Astrocyte (in vitro differentiated cells and primary cell): Measurements from ENCODE around the gene SLC17A3. TPM values are rescaled to one million over a fixed set of nuclear protein-coding genes. Genes with fewer than 3 reads are reported as not detected.

Experiments
- DNase-seq: peaks from one replicate; pipeline ENCODE4 v3.0.0-alpha.2; 2010; ENCODE audit warnings: low read depth
- FAIRE-seq: peaks from 2 replicates; lab custom pipeline; 2011; peaks lifted over from hg19 to GRCh38; lab: Jason Lieb, UNC
- H2AFZ ChIP-seq: 2 replicates; pipeline ENCODE4 v1.6.0; 2012; ENCODE audit warnings: low read depth, low read length, inconsistent platforms
- H3K27ac ChIP-seq: 2 replicates; pipeline ENCODE4 v1.5.1; 2011; ENCODE audit warnings: low read depth, low read length, inconsistent platforms
- H3K27me3 ChIP-seq: 2 replicates; pipeline ENCODE4 v1.6.0; 2011; ENCODE audit warnings: low read length, inconsistent platforms; ENCODE audit not compliant: insufficient read depth
- H3K36me3 ChIP-seq: 2 replicates; pipeline ENCODE4 v1.5.1; 2011; ENCODE audit warnings: low read length, inconsistent platforms; ENCODE audit not compliant: insufficient read depth
- H3K4me1 ChIP-seq: 2 replicates; pipeline ENCODE4 v1.5.1; 2011; ENCODE audit warnings: low read length, inconsistent platforms; ENCODE audit not compliant: insufficient read depth
- H3K4me2 ChIP-seq: 2 replicates; pipeline ENCODE4 v1.6.0; 2012; ENCODE audit warnings: low read length, inconsistent platforms
- H3K4me3 ChIP-seq: 2 replicates; pipeline ENCODE4 v1.5.1; 2011; ENCODE audit warnings: low read depth, mild to moderate bottlenecking, low read length, inconsistent platforms; ENCODE audit not compliant: insufficient read depth
- H3K79me2 ChIP-seq: 2 replicates; pipeline ENCODE4 v1.6.0; 2012; ENCODE audit warnings: mild to moderate bottlenecking, low read length, inconsistent platforms; ENCODE audit not compliant: insufficient read depth
- H3K9ac ChIP-seq: 2 replicates; pipeline ENCODE4 v1.6.0; 2012; ENCODE audit warnings: mild to moderate bottlenecking, low read length, inconsistent platforms
- H3K9me3 ChIP-seq: 2 replicates; pipeline ENCODE4 v1.5.1; 2012; ENCODE audit warnings: low read depth, mild to moderate bottlenecking, low read length, inconsistent platforms; ENCODE audit not compliant: insufficient read depth
- H4K20me1 ChIP-seq: 2 replicates; pipeline ENCODE4 v1.6.0; 2012; ENCODE audit warnings: low read length, inconsistent platforms; ENCODE audit not compliant: insufficient read depth
- H3K27ac Mint-ChIP-seq: one replicate; pipeline ENCODE4 v1.8.0; 2021; ENCODE audit warnings: mild to moderate bottlenecking, mixed read lengths; ENCODE audit not compliant: unreplicated experiment
- H3K27me3 Mint-ChIP-seq: one replicate; pipeline ENCODE4 v1.8.0; 2021; ENCODE audit warnings: low read depth, mixed read lengths; ENCODE audit not compliant: unreplicated experiment
- H3K36me3 Mint-ChIP-seq: one replicate; pipeline ENCODE4 v1.8.0; 2021; ENCODE audit warnings: low read depth, mixed read lengths; ENCODE audit not compliant: unreplicated experiment
- H3K4me1 Mint-ChIP-seq: one replicate; pipeline ENCODE4 v1.8.0; 2021; ENCODE audit warnings: low read depth, mixed read lengths; ENCODE audit not compliant: unreplicated experiment
- H3K4me3 Mint-ChIP-seq: one replicate; pipeline ENCODE4 v1.8.0; 2021; ENCODE audit warnings: mild to moderate bottlenecking, moderate library complexity, mixed read lengths; ENCODE audit not compliant: unreplicated experiment
- H3K9me3 Mint-ChIP-seq: one replicate; pipeline ENCODE4 v1.8.0; 2021; ENCODE audit warnings: mild to moderate bottlenecking, mixed read lengths; ENCODE audit not compliant: unreplicated experiment
- EZH2 ChIP-seq: IDR thresholded peaks from 2 replicates; pipeline ENCODE4 v1.6.1; 2012; ENCODE audit warnings: mild to moderate bottlenecking, low read length, inconsistent platforms; ENCODE audit not compliant: insufficient read depth
- total RNA-seq: library from RNA; stranded (reverse); gene quantifications from 2 replicates; pipeline ENCODE4 v1.2.1, GENCODE V29; 2021
- TF ChIP-seq, protein P1 (sequence below): IDR thresholded peaks from 2 replicates; pipeline ENCODE4 v1.5.1; 2011; ENCODE audit warnings: low read depth, mild to moderate bottlenecking, inconsistent platforms, low read length, moderate library complexity; ENCODE audit not compliant: insufficient read depth

Gene SLC17A3
- total RNA-seq, 1 donor from 2014 or later: not detected

DNA sequence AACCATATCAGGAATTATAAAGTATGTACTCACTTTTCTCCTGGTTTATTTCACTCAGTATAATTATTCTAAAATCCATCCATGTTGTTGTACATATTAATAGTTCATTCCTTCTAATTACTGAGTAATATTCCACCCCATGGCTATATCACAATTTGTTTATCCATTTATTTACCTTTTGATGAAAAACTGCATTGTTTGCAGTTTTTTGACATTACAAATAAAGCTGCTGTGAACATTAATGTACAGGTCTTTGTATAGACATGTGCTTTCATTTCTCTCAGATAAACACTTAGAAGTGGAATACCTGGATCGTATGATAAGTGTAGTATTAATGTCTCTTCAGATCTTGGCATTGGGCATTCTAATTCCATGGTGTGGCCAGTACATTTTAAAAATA lies 4.2 kb downstream of the SLC17A3 start:
- FAIRE-seq (no peak), DNase-seq (no peak)
- H3K4me2 ChIP-seq: no peak overlapping the region
- H3K9me3 ChIP-seq: no peaks in the 10 kb centered on the region
- H3K79me2 ChIP-seq: no peaks in the 10 kb centered on the region
- no peaks in the 10 kb centered on the region for H4K20me1 ChIP-seq
- no peak overlapping the region for H3K4me3 ChIP-seq
- no peak overlapping the region for H3K9ac ChIP-seq
- Mint-ChIP-seq H3K27me3 (peaks cover 11% of the 10 kb centered on the region), H3K27ac (no peak overlapping the region), H3K36me3 (no peaks in the 10 kb centered on the region), H3K9me3 (peaks cover 2% of the 10 kb centered on the region), H3K4me3 (no peak overlapping the region), H3K4me1 (no peaks in the 10 kb centered on the region)
- no peak for TF ChIP-seq EZH2
- TF ChIP-seq, protein P1, sequence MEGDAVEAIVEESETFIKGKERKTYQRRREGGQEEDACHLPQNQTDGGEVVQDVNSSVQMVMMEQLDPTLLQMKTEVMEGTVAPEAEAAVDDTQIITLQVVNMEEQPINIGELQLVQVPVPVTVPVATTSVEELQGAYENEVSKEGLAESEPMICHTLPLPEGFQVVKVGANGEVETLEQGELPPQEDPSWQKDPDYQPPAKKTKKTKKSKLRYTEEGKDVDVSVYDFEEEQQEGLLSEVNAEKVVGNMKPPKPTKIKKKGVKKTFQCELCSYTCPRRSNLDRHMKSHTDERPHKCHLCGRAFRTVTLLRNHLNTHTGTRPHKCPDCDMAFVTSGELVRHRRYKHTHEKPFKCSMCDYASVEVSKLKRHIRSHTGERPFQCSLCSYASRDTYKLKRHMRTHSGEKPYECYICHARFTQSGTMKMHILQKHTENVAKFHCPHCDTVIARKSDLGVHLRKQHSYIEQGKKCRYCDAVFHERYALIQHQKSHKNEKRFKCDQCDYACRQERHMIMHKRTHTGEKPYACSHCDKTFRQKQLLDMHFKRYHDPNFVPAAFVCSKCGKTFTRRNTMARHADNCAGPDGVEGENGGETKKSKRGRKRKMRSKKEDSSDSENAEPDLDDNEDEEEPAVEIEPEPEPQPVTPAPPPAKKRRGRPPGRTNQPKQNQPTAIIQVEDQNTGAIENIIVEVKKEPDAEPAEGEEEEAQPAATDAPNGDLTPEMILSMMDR: no peak
- H3K27ac ChIP-seq: no peak overlapping the region
- no peak overlapping the region for H2AFZ ChIP-seq
- H3K27me3 ChIP-seq: no peaks in the 10 kb centered on the region
- H3K4me1 ChIP-seq: no peaks in the 10 kb centered on the region
- no peaks in the 10 kb centered on the region for H3K36me3 ChIP-seq

DNA sequence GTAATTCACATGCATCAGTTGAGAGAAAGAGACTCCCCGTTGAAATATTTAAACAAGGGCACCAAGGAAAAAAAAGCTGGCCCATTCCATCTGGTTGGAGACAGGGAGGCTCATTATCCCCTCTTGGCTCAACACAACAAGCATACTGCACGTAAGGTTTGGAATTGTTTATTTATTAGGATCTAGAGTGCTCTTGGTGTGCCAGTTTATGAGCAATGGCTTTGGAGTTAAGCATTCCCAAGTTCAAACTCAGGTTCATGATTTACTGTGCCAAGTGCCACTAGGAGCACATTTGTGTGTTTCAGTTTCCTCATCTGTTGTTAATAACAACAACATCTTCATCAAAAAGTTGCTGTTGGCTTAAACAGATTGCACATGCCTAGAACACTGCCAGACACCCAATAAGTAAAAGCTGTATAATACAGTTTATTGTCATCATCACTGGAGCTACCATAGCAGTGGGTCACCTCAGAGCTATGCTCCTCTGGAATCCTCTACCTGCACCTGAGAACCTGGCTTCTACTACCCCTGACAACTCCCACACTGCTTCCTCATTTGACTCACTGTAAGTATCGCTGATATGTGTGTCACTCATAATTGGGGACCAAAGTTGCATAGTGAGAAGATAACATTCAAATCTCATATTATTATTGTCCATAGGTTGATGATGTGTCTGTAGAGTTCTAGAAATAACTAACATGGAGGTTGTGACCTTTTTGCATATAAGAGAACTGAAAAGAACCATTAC lies 5.4 kb downstream of the SLC17A3 start:
- peaks cover 17% of the 10 kb centered on the region for H3K27me3 Mint-ChIP-seq
- H3K4me3 Mint-ChIP-seq: no peak overlapping the region
- no peak overlapping the region for H3K27ac Mint-ChIP-seq
- Histone ChIP-seq H4K20me1 (no peaks in the 10 kb centered on the region), H3K27ac (no peak overlapping the region), H3K4me3 (no peak overlapping the region), H3K4me2 (no peak overlapping the region), H3K9ac (no peak overlapping the region), H3K27me3 (no peaks in the 10 kb centered on the region), H3K36me3 (no peaks in the 10 kb centered on the region), H3K4me1 (no peaks in the 10 kb centered on the region), H3K9me3 (no peaks in the 10 kb centered on the region), H2AFZ (no peak overlapping the region), H3K79me2 (no peaks in the 10 kb centered on the region)
- no peaks in the 10 kb centered on the region for H3K4me1 Mint-ChIP-seq
- no peaks in the 10 kb centered on the region for H3K36me3 Mint-ChIP-seq
- FAIRE-seq (no peak), DNase-seq (no peak)
- peaks cover 2% of the 10 kb centered on the region for H3K9me3 Mint-ChIP-seq
- TF ChIP-seq EZH2: no peak
- TF ChIP-seq, protein P1: no peak

DNA sequence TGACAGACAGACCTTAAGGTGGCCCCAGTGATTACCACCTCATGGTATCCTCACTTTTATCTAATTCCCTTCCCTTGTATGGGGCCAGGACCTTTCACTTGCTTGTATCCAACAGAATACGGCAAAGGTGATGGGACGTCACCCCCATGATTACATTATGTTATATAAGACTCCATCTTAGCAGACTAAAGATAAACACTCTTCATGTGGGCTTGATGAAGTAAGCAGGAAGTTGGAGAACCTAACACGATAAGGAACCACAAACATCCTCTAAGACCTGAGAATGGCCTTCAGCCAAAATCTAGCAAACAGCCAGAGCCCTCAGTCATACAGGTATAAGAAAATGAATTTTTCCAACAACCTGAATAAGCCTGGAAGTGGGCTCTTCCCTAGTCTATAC lies 8.0 kb downstream of the SLC17A3 start:
- FAIRE-seq (no peak), DNase-seq (no peak)
- Histone ChIP-seq H3K79me2 (no peaks in the 10 kb centered on the region), H3K4me2 (no peak overlapping the region), H3K4me1 (no peaks in the 10 kb centered on the region), H2AFZ (no peak overlapping the region), H3K27ac (no peak overlapping the region), H4K20me1 (no peaks in the 10 kb centered on the region), H3K36me3 (no peaks in the 10 kb centered on the region), H3K27me3 (no peaks in the 10 kb centered on the region), H3K9ac (no peak overlapping the region), H3K9me3 (no peaks in the 10 kb centered on the region), H3K4me3 (no peak overlapping the region)
- Mint-ChIP-seq H3K36me3 (no peaks in the 10 kb centered on the region), H3K4me3 (no peak overlapping the region), H3K27me3 (peaks cover 12% of the 10 kb centered on the region), H3K9me3 (peaks cover 2% of the 10 kb centered on the region), H3K27ac (no peak overlapping the region), H3K4me1 (no peaks in the 10 kb centered on the region)
- TF ChIP-seq EZH2: no peak
- TF ChIP-seq, protein P1: no peak
